HG03196 (cell line): ENCODE results near the gene USP17L28.
"Not testable (repeated sequence)": the region's sequence is repeated elsewhere in the genome, so short reads cannot be mapped to it uniquely, and the experiment has no call there.

ENCODE experiments used
- ATAC-seq: cut with Tn5 transposase; IDR thresholded peaks from one replicate; pipeline ENCODE4 v1.9.1; 2021; ENCODE audit not compliant: unreplicated experiment

USP17L28 gene

GRCh38 chr4:9348593-9348992, at the start of gene USP17L28:
Gene USP17L28 (plus strand): TSS chr4:9348893. CDS start chr4:9348893, 0 bp downstream.
- not testable (repeated sequence) for ATAC-seq

GRCh38 chr4:9324191-9324590, 24.5 kb upstream of the USP17L28 start:
- ATAC-seq, result not testable (repeated sequence)

GRCh38 chr4:9324865-9325264, 23.8 kb upstream of the USP17L28 start, which contains the start of gene USP17L24:
Gene USP17L24 (plus strand): TSS chr4:9325165. CDS start chr4:9325165, 0 bp downstream.
- not testable (repeated sequence) for ATAC-seq

- ATAC-seq, result not testable (repeated sequence)
Measured at GRCh38 chr4:9329611-9330010, 19.1 kb upstream of the USP17L28 start, which contains the start of gene USP17L25. Gene USP17L25 (plus strand): TSS chr4:9329911. CDS start chr4:9329911, 0 bp downstream.

- ATAC-seq, result not testable (repeated sequence)
Measured at GRCh38 chr4:9334358-9334757, 14.3 kb upstream of the USP17L28 start, which contains the start of gene USP17L26. Gene USP17L26 (plus strand): TSS chr4:9334658. CDS start chr4:9334658, 0 bp downstream.

- ATAC-seq, result not testable (repeated sequence)
Measured at GRCh38 chr4:9339103-9339502, 9.6 kb upstream of the USP17L28 start, which contains the start of gene USP17L5. Gene USP17L5 (plus strand): TSS chr4:9339403. CDS start chr4:9339403, 0 bp downstream.

GRCh38 chr4:9343848-9344247, 4.8 kb upstream of the USP17L28 start, which contains the start of gene USP17L27:
Gene USP17L27 (plus strand): TSS chr4:9344148. CDS start chr4:9344148, 0 bp downstream.
- not testable (repeated sequence) for ATAC-seq

GRCh38 chr4:9350866-9351265, 2.2 kb downstream of the USP17L28 start:
- ATAC-seq, result not testable (repeated sequence)

- not testable (repeated sequence) for ATAC-seq
Measured at GRCh38 chr4:9353338-9353737, 4.6 kb downstream of the USP17L28 start, which contains the start of gene USP17L29. Gene USP17L29 (plus strand): TSS chr4:9353638. CDS start chr4:9353638, 0 bp downstream.

- ATAC-seq, result not testable (repeated sequence)
Measured at GRCh38 chr4:9362829-9363228, 14.1 kb downstream of the USP17L28 start, which contains the start of gene USP17L30. Gene USP17L30 (plus strand): TSS chr4:9363129. CDS start chr4:9363129, 0 bp downstream.

- ATAC-seq, result not testable (repeated sequence)
Measured at GRCh38 chr4:9379881-9380280, 31.2 kb downstream of the USP17L28 start.

- not testable (repeated sequence) for ATAC-seq
Measured at GRCh38 chr4:9381012-9381534, 32.4 kb downstream of the USP17L28 start.

- ATAC-seq, result no peak
Measured at GRCh38 chr4:9384126-9384525, 35.4 kb downstream of the USP17L28 start.

- not testable (repeated sequence) for ATAC-seq
Measured at GRCh38 chr4:9389001-9389400, 40.3 kb downstream of the USP17L28 start.
